GM04504 (cell line): Measurements from ENCODE around the gene IQGAP2.
A peak's percentile ranks its signal among the peaks of the same experiment; 100 is the strongest.
"Not testable (repeated sequence)": the region's sequence is repeated elsewhere in the genome, so short reads cannot be mapped to it uniquely, and the experiment has no call there.

Source experiments
- DNase-seq: peaks from one replicate; pipeline ENCODE4 v3.0.0-alpha.2; 2012; ENCODE audit warnings: low read depth

The IQGAP2 gene

GRCh38 chr5:76504901-76505564 is 101.9 kb downstream of the IQGAP2 start:
- no peak for DNase-seq

- no peak for DNase-seq
These were observed 110.4 kb downstream of the IQGAP2 start for GRCh38 chr5:76513476-76513875.

GRCh38 chr5:76514292-76514691 is 111.2 kb downstream of the IQGAP2 start:
- no peak for DNase-seq

- no peak for DNase-seq
These were observed 111.6 kb downstream of the IQGAP2 start for GRCh38 chr5:76514713-76515112.

- no peak for DNase-seq
These were observed 114.2 kb downstream of the IQGAP2 start for GRCh38 chr5:76517334-76517733.

GRCh38 chr5:76518246-76518645 is 115.2 kb downstream of the IQGAP2 start:
- not testable (repeated sequence) for DNase-seq

- peak; percentile 3 for DNase-seq
These were observed 118.2 kb downstream of the IQGAP2 start for GRCh38 chr5:76521240-76521758.

GRCh38 chr5:76522103-76522935 is 119.2 kb downstream of the IQGAP2 start:
- DNase-seq = no peak

GRCh38 chr5:76524101-76524835 is 121.2 kb downstream of the IQGAP2 start:
- DNase-seq = no peak

GRCh38 chr5:76524868-76525267 is 121.8 kb downstream of the IQGAP2 start:
- no peak for DNase-seq

GRCh38 chr5:76525956-76526355 is 122.9 kb downstream of the IQGAP2 start:
- DNase-seq = no peak

- DNase-seq = no peak
These were observed 124.0 kb downstream of the IQGAP2 start for GRCh38 chr5:76526950-76527583.

GRCh38 chr5:76527685-76528161 is 124.6 kb downstream of the IQGAP2 start:
- DNase-seq = no peak

GRCh38 chr5:76528547-76529331 is 125.7 kb downstream of the IQGAP2 start:
- no peak for DNase-seq

GRCh38 chr5:76529464-76530344 is 126.6 kb downstream of the IQGAP2 start:
- DNase-seq = no peak

GRCh38 chr5:76532052-76532451 is 129.0 kb downstream of the IQGAP2 start:
- DNase-seq = no peak

GRCh38 chr5:76532973-76533372 is 129.9 kb downstream of the IQGAP2 start:
- DNase-seq = no peak

- DNase-seq = no peak
These were observed 132.5 kb downstream of the IQGAP2 start for GRCh38 chr5:76535577-76535976.

GRCh38 chr5:76537073-76537543 is 134.0 kb downstream of the IQGAP2 start:
- DNase-seq = no peak

- DNase-seq = no peak
These were observed 139.2 kb downstream of the IQGAP2 start for GRCh38 chr5:76542241-76542640.
